Measurements from ENCODE around the gene NOP58.
"Not testable (repeated sequence)": the region's sequence is repeated elsewhere in the genome, so short reads cannot be mapped to it uniquely, and the experiment has no call there.

NOP58 gene

DNA sequence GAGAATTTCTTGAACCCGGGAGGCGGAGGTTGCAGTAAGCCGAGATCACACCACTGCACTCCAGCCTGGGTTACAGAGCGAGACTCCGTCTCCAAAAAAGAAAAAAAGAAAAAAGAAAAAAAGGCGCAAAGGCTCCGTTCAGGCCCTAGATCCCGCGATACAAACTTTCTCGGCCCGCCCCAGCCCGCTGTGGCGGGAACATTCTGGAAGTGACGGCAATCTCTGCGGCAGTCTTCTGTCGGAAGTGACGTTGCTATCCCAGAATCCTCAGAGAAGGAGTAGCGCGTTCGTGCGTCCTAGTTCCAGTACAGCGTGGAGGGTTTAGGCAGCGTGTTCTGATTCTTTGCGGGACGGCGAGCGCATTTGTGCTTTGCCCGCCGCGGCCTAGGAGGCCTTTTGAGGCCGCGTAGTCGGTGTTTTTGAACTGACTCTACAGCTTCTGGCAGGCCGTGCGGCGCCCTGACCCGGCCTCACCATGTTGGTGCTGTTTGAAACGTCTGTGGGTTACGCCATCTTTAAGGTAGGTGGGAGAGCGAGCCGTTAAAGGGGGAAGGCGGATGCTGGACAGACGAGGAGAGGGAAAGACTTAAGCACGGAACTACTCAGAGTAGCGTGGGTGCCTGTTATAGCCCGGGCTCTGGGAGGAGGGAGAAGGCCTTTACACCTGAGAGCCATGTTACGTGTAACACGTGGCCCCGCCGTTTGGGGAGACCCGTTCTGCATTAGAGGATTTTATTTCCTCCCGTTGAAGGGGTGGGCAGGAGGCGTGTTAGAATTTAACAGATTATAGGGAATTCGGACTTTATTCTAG is at the start of gene NOP58:
Gene NOP58, plus strand, starts transcription at position 297 of the 811 bp plus-strand sequence. Its CDS starts 179 bp downstream, at position 476.
- DNase-seq: peak; percentile 93 to 95

DNA sequence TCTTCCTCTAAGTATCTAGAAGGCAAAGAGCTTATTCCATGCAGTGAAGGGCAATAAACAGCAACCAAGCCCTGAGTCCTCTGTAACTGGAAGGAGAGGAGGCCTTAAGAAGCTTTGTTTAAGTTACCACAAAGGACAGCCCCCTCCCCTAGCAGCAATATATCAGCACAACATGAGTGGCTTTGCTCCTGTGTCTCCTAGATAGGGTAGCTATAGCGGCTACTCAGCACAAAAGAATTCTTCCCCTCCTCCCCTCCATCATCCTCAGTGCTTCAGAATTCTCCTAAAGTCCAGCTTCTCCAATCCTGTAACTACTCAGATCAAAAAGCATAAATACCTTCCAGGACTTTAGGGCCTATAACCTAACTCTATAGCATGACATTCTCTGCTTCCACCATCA is 43.7 kb upstream of the NOP58 start:
- no peak for DNase-seq

GRCh38 chr2:202237787-202238233 is 27.8 kb upstream of the NOP58 start:
- DNase-seq: peak in 1 of 2 donors; percentile 20

- DNase-seq: peak; percentile 92 to 93
Observed at GRCh38 chr2:202238234-202239197, 27.0 kb upstream of the NOP58 start, which contains the start of gene SUMO1. TSS of gene SUMO1 (minus strand) at chr2:202238597. CDS start at chr2:202238451, 146 bp downstream.

GRCh38 chr2:202247710-202248109 is 17.9 kb upstream of the NOP58 start:
- not testable (repeated sequence) for DNase-seq

- DNase-seq: no peak
Observed at GRCh38 chr2:202249521-202250253, 15.9 kb upstream of the NOP58 start.

- no peak for DNase-seq
Observed at GRCh38 chr2:202251494-202251893, 14.1 kb upstream of the NOP58 start.

DNA sequence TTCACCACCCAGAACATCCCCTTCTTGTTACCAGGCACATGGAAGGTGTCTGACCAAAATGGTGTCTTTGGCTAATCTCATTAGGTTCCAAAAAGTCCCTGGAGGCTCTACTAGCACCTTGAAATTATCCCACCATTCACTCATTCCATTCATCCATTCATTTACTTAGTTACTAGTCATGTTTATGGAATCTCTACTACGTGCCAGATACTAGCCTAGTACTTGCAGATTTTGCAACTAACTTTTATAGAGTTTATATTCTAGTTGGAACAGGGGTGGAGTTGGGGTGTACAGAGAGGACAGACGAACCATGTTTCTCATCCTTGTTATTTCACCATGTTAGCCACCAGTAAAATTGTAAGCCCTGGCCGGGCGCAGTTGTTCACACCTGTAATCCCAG is 4.0 kb upstream of the NOP58 start:
- DNase-seq: no peak

GRCh38 chr2:202267495-202267894 is 1.9 kb downstream of the NOP58 start:
- DNase-seq: peak in 1 of 2 donors; percentile 46

- DNase-seq: peak in 1 of 2 donors; percentile 52
Observed at GRCh38 chr2:202269585-202269984, 4.0 kb downstream of the NOP58 start.

GRCh38 chr2:202270487-202270886 is 4.9 kb downstream of the NOP58 start:
- DNase-seq: no peak

GRCh38 chr2:202276078-202276720 is 10.6 kb downstream of the NOP58 start:
- DNase-seq: not testable (repeated sequence)

- DNase-seq: peak in 1 of 2 donors; percentile 34
Observed at GRCh38 chr2:202278036-202278760, 12.6 kb downstream of the NOP58 start.

DNA sequence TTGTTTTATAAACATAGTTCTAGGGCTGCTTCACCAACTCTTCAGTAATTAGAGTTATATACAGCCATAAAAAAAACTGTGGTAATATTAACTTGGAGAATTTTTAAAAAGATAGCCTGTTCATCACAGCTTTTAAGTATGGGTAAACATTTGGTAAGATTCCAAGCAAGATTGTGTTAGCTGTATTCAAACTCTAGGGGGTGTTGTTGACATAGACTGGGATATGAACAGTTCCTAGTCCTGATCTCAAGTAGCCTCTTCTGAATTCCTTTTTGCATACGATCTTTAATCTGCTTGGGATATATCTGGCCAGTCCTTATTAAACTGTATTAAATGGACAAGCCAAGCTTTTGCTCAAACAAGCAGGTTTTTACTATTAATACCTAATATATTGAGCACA is 13.4 kb downstream of the NOP58 start:
- DNase-seq: no peak

DNA sequence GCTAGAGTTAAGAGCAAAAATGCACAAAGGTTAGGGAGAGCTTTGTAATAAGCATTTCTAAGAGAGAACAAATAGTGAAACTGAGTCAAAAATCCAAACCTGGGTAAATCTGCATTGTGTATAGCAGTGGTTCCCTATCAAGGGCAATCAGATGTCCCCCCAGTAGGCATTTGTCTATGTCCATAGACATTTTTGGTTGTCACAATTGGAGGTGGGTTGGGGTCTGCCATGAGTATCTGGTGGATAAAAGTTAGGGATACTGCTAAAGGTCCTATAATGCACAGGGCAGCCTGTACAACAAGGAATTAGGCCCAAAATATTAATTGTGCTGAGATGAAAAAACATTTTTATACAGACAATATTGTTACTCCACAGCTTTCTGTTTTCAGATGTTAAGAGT is 21.0 kb downstream of the NOP58 start:
- DNase-seq: no peak

- no peak for DNase-seq
Observed at GRCh38 chr2:202289394-202290204, 24.0 kb downstream of the NOP58 start.

DNA sequence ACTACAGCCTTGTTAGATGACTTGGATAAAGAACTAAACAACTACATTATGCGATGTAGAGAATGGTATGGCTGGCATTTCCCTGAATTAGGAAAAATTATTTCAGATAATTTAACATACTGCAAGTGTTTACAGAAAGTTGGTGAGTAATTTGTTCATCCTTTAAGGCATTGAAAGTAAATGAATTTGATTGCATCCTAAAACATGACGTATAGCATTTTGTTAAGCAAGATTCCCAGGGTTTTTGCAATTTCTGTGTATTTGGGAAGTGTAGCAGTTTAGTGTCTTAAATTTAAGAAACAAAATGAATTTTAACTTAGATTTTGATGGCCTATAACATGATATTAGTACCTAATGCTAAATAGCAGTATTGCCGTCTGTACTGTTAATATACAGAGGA is 24.8 kb downstream of the NOP58 start:
- DNase-seq: no peak

DNA sequence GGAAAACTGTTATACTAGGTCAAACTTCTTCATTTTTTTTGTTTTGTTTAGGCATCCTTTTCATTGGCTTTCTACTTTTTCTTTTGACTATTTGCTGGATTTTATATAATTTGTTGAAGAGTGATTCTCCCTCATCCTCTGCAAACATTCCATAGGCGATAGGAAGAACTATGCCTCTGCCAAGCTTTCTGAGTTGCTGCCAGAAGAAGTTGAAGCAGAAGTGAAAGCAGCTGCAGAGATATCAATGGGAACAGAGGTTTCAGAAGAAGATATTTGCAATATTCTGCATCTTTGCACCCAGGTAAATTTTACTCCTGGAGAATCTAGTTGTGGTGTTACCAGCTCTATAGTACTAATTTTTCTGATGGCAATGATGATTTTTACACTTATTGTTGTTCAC is 25.4 kb downstream of the NOP58 start:
- DNase-seq: no peak

GRCh38 chr2:202299712-202300111 is 34.1 kb downstream of the NOP58 start:
- DNase-seq: no peak

DNA sequence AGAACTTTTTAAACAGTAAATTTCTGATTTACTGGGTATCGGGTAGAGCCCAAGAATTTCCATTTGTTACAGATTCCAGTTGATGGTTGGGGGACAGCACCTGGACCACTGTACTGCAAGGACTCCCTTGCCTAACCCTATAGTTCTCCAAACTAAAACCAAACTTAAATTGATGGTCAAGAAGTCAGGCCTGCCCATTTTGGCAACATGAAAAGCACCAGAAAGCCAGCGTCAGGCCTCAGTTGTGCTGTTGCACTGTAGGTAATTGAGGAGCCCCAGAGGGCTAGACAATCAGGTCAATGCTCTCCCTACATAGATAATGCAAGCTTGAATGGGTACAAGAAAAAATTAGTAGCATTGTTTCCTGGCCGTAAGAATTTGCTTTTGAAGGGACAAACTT is 40.5 kb downstream of the NOP58 start:
- no peak for DNase-seq

DNA sequence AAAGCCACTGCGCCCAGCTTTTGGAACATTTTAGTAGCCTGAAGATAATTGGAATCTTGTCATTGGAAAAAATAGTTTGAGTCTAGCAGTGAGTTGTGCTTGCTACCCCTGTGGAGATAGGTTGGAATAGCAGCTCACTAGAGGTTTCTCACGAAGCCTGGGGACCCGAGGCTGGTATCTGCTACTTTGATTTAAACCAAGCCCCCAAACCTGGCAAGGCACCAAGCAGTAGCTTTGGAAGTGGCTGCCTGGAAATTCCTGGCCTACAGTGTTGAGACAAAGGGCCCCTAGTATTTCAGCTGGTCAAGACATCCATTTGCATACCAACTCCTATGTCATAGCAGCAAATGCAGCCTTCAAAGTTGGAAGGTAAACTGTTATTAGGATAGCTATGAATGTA is 42.1 kb downstream of the NOP58 start:
- no peak for DNase-seq

Measured in CD4-positive, alpha-beta T cell treated with Interleukin-4 for 1 hour (primary cell).